Mucosa of stomach (tissue), 1 donor: ENCODE measurements around the gene CD70.
"Not testable (repeated sequence)": the region's sequence is repeated elsewhere in the genome, so short reads cannot be mapped to it uniquely, and the experiment has no call there.

Source experiments
- H3K27me3 ChIP-seq: one replicate; pipeline ENCODE4 v1.7.0; 2013; ENCODE audit warnings: mild to moderate bottlenecking, low read length; ENCODE audit not compliant: control insufficient read depth, insufficient read depth
- H3K36me3 ChIP-seq: one replicate; pipeline ENCODE4 v1.7.0; 2013; ENCODE audit warnings: low read length; ENCODE audit not compliant: control insufficient read depth, insufficient read depth
- H3K4me1 ChIP-seq: one replicate; pipeline ENCODE4 v1.7.0; 2013; ENCODE audit warnings: mild to moderate bottlenecking, low read length; ENCODE audit not compliant: control insufficient read depth, insufficient read depth
- H3K4me3 ChIP-seq: one replicate; pipeline ENCODE4 v1.7.0; 2013; ENCODE audit warnings: low read length
- H3K9ac ChIP-seq: one replicate; pipeline ENCODE4 v1.7.0; 2013; ENCODE audit warnings: mild to moderate bottlenecking, low read length, moderate library complexity
- H3K9me3 ChIP-seq: one replicate; pipeline ENCODE4 v1.7.0; 2013; ENCODE audit warnings: mild to moderate bottlenecking, low read length, moderate library complexity; ENCODE audit not compliant: control insufficient read depth
- donor health status: Pancreatic carcinoma.

The CD70 gene

DNA sequence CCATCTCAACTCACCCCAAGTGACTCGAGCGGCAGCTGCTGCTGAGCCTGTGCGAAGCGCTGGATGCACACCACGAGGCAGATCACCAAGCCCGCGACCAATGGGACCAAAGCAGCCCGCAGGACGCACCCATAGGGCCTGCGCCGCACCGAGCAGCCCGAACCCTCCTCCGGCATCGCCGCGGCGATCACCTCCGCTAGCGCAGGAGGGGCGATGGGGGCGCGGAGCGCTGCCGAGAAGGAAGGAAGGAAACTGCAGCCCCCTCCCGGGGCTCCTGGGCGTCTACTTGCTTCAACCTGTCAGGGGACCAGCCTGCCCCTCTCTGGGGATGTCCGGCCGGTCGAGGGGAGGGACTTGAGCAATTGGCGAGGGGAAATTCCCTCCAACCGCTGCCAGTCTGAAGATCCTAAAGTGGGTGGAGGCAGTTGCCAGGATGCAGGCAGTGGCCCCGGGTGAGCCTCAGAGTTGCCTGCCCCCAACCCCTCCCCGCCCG lies at the start of gene CD70:
CD70 (minus strand) TSS at position 324 of the 493 bp plus-strand sequence; CDS start at position 176, 148 bp downstream.
- Histone ChIP-seq H3K4me3 (no peak within 1 kb of the TSS), H3K36me3 (no peaks in the 10 kb centered on the region)

DNA sequence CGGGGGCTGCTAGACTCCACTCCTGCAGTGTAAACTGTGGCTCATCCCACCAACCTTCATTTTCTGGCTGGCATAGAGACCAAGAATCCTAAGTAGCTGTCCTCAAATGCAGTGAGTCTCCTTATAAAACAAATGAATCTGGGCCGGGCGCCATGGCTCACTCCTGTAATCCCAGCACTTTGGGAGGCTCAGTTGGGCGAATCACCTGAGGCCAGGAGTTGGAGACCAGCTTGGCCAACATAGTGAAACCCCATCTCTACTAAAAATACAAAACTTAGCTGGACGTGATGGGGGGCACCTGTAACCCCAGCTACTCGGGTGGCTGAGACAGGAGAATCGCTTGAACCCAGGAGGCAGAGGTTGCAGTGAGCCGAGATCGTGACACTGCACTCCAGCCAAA lies 49.4 kb upstream of the CD70 start:
- not testable (repeated sequence) for H3K9me3 ChIP-seq, H3K36me3 ChIP-seq, H3K4me3 ChIP-seq, H3K27me3 ChIP-seq, H3K4me1 ChIP-seq, H3K9ac ChIP-seq

More for the DNA sequence above, at the start of gene CD70:
- peaks cover 58% of the 10 kb centered on the region for H3K27me3 ChIP-seq
- no peak within 1 kb of the TSS for H3K9ac ChIP-seq
- H3K4me1 ChIP-seq: no peaks in the 10 kb centered on the region
- H3K9me3 ChIP-seq: no peaks in the 10 kb centered on the region

GRCh38 chr19:6639439-6639838 lies 48.5 kb upstream of the CD70 start:
- Histone ChIP-seq H3K9ac (no peak overlapping the region), H3K27me3 (no peaks in the 10 kb centered on the region), H3K36me3 (no peaks in the 10 kb centered on the region), H3K9me3 (no peaks in the 10 kb centered on the region), H3K4me1 (no peaks in the 10 kb centered on the region), H3K4me3 (no peak overlapping the region)

- H3K4me3 ChIP-seq, H3K4me1 ChIP-seq, H3K9ac ChIP-seq, H3K36me3 ChIP-seq, H3K9me3 ChIP-seq, H3K27me3 ChIP-seq: not testable (repeated sequence)
Observed at GRCh38 chr19:6633456-6633813, 42.5 kb upstream of the CD70 start.

DNA sequence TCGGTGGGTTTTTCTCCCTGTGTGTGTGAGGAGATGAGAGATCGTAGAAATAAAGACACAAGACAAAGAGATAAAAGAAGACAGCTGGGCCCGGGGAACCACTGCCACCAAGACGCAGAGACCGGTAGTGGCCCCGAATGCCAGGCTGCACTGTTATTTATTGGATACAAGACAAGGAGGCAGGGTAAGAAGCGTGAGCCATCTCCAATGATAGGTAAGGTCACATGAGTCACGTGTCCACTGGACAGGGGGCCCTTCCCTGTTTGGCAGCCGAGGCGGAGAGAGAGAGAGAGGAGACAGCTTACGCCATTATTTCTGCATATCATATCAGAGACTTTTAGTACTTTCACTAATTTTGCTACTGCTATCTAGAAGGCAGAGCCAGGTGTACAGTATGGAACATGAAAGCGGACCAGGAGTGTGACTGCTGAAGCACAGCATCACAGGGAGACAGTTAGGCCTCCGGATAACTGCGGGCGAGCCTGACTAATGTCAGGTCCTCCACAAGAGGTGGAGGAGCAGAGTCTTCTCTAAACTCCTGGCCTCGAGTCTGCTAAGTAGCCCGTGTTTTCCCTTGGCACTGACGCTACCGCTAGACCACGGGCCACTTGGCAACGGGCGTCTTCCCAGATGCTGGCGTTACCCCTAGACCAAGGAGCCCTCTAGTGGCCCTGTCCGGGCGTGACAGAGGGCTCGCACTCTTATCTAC lies 42.0 kb upstream of the CD70 start:
- H3K4me3 ChIP-seq, H3K4me1 ChIP-seq, H3K36me3 ChIP-seq, H3K27me3 ChIP-seq, H3K9ac ChIP-seq, H3K9me3 ChIP-seq: not testable (repeated sequence)

DNA sequence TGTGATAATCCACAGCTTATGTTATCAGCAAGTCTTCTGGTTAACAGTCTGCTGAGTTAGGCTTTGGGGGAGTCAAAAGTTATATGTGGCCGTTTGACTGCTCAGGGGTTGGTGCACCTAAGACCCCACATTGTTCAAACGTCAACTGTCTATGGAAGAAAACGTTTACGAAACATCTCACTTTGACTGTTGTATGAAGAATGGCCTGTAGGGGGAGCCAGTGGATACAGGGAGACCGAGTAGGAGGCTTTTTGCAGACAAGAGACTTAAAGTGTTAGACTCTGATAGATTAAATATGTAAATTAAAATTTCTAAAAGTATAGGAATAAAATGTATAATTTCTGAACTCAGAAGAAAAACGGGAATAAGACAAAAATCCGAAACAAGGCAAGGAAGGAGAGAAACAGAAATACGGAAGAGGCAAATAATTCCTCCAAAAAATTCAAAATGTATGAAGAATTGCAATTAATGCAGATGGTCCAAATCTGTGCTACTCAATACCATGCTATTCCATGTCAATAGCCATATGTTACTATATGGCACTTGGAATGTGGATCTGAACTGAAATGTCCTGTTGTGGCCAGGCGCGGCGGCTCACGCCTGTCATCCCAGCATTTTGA lies 41.2 kb upstream of the CD70 start:
- H3K36me3 ChIP-seq: no peaks in the 10 kb centered on the region
- H3K9me3 ChIP-seq: no peaks in the 10 kb centered on the region
- no peak overlapping the region for H3K4me3 ChIP-seq
- H3K4me1 ChIP-seq: no peaks in the 10 kb centered on the region
- no peak overlapping the region for H3K9ac ChIP-seq
- H3K27me3 ChIP-seq: no peaks in the 10 kb centered on the region

- no peaks in the 10 kb centered on the region for H3K4me1 ChIP-seq
- H3K9ac ChIP-seq: no peak overlapping the region
- H3K36me3 ChIP-seq: no peaks in the 10 kb centered on the region
- no peaks in the 10 kb centered on the region for H3K27me3 ChIP-seq
- H3K4me3 ChIP-seq: no peak overlapping the region
- no peaks in the 10 kb centered on the region for H3K9me3 ChIP-seq
Observed at GRCh38 chr19:6626764-6627163, 35.8 kb upstream of the CD70 start.

- H3K27me3 ChIP-seq: no peaks in the 10 kb centered on the region
- no peak overlapping the region for H3K4me3 ChIP-seq
- no peaks in the 10 kb centered on the region for H3K9me3 ChIP-seq
- H3K9ac ChIP-seq: no peak overlapping the region
- H3K36me3 ChIP-seq: no peaks in the 10 kb centered on the region
- H3K4me1 ChIP-seq: no peaks in the 10 kb centered on the region
Observed at GRCh38 chr19:6617374-6617773, 26.4 kb upstream of the CD70 start.

- Histone ChIP-seq H3K4me1 (no peaks in the 10 kb centered on the region), H3K9ac (no peak overlapping the region), H3K4me3 (no peak overlapping the region), H3K36me3 (no peaks in the 10 kb centered on the region), H3K27me3 (no peaks in the 10 kb centered on the region), H3K9me3 (no peaks in the 10 kb centered on the region)
Observed at GRCh38 chr19:6616011-6616410, 25.1 kb upstream of the CD70 start.

DNA sequence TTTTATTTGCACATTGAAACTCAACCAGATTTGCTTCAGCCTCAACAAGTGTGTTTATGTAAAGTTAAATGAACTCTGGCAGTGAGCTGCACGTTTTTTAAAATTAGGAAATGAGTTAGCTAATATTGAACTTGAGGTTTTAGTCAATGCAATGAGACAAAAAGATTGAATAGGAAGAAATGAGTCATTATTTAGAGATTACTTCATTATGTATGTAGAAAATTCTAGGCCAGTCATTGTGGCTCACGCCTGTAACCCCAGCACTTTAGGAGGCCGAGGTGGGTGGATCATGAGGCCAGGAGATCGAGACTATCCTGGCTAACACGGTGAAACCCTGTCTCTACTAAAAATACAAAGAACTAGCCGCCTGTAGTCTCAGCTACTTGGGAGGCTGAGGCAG lies 22.8 kb upstream of the CD70 start:
- H3K4me1 ChIP-seq: no peaks in the 10 kb centered on the region
- H3K9ac ChIP-seq: no peak overlapping the region
- no peaks in the 10 kb centered on the region for H3K9me3 ChIP-seq
- H3K27me3 ChIP-seq: peaks cover 5% of the 10 kb centered on the region
- no peak overlapping the region for H3K4me3 ChIP-seq
- H3K36me3 ChIP-seq: no peaks in the 10 kb centered on the region

- Histone ChIP-seq H3K9me3 (no peaks in the 10 kb centered on the region), H3K4me1 (no peaks in the 10 kb centered on the region), H3K9ac (no peak overlapping the region), H3K36me3 (no peaks in the 10 kb centered on the region), H3K4me3 (no peak overlapping the region), H3K27me3 (peaks cover 5% of the 10 kb centered on the region)
Observed at GRCh38 chr19:6610934-6611852, 20.2 kb upstream of the CD70 start.

GRCh38 chr19:6608940-6609339 lies 18.0 kb upstream of the CD70 start:
- Histone ChIP-seq H3K9me3 (no peaks in the 10 kb centered on the region), H3K4me3 (no peak overlapping the region), H3K4me1 (no peaks in the 10 kb centered on the region), H3K36me3 (no peaks in the 10 kb centered on the region), H3K9ac (no peak overlapping the region), H3K27me3 (peaks cover 5% of the 10 kb centered on the region)
